ENCODE data around the gene PHACTR1.
A peak's percentile ranks its signal among the peaks of the same experiment; 100 is the strongest.

The PHACTR1 gene

DNA sequence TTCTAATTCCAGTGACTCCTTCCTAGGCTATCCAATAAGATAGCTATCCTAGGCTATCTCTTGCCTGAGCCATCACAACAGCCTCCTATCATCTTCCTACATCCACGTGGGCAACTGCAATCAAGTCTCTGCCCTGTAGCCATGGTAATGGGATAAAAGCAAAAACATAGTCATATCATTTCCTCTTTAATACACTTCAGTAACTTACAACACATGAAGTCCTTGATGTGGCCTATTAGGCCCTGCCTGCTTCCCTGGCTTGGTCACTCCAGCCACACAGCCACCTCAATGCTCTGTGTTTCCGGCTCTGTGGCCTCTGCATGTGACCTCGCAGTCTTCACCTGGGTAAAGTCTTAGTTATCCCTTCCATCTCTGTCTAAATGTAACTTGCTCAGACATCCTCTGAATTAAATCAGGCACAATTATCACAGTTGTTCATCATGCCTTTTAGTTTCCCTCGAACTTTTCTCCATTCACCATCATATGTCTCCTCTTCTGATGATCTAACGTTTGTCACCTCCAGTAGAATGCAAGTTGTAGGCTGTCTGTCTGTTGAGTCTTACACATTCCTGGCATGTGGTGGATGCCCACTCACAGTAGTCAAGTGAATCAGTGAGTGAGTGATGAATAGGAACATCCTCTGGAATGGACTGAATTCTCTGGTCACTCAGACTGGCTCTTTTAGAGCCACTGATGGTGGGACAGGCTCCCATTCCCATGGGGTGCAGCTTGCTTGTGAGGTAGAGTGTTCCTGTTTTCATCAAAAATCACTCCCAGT is 382.4 kb downstream of the PHACTR1 start:
- Histone ChIP-seq H3K36me3 (no peaks in the 10 kb centered on the region), H3K9ac (no peak overlapping the region), H3K4me3 (no peak overlapping the region), H3K27me3 (no peaks in the 10 kb centered on the region), H3K27ac (peak overlapping the region in 1 of 11 experiments; percentile 21; a peak in 2 of 22 replicates), H3K9me3 (replicated peaks in 1 of 11) (no peaks in the 10 kb centered on the region), H4K20me1 (no peaks in the 10 kb centered on the region), H3K4me2 (peak overlapping the region in 8 of 11 experiments; percentile 4 to 48 (median 32); a peak in 15 of 22 replicates), H3K4me1 (peaks cover 0 to 20% (median 14%) of the 10 kb centered on the region in 10 experiments; a peak in 12 of 20 replicates)
- no peak for TF ChIP-seq Cebpa-rat (IDR thresholded peaks at IDR 0.05)

DNA sequence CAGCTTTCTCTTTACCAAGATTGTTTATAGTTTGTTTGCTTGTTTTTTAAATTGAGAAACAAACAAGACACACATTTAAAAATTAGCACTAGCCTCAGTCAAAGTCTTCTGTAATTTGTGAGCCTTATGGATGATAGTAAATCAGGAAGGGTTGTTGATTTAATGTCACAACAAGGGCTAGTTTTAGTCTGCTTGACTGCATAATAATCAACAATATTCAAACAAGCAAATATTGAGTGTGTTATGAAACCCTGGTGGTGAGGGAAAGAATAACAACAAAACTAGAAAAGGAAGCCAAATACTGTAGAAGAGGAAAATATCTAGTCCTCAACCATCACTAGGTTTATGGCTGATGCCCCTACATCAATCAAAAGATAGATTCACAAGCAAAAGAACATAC is 383.2 kb downstream of the PHACTR1 start:
- Histone ChIP-seq H3K27ac (no peak overlapping the region), H4K20me1 (no peaks in the 10 kb centered on the region), H3K4me1 (peaks cover 0 to 20% (median 14%) of the 10 kb centered on the region in 10 experiments; a peak in 12 of 20 replicates), H3K4me2 (no peak overlapping the region), H3K36me3 (no peaks in the 10 kb centered on the region), H3K27me3 (no peaks in the 10 kb centered on the region), H3K9me3 (replicated peaks in 1 of 11) (no peaks in the 10 kb centered on the region), H3K4me3 (no peak overlapping the region), H3K9ac (no peak overlapping the region)
- TF ChIP-seq Cebpa-rat (IDR thresholded peaks at IDR 0.05): no peak

DNA sequence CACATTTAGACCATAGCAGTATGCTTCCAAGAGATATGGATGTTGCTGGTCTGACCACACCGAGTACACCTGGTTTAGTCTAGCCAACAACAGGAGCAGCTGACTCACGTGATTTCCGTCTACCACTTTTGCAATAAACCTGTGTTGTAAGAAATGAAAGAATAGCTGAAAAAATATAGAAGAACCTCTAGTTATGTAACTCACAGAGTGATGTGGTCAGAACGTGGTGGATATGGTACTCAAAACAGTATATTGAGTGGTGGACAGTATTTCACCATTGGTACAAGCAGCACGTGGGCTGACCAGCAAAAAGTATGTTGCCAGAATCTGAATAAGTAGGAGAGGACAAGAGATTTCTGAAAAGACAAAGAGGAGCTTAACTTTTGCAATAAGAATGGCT is 384.8 kb downstream of the PHACTR1 start:
- no peak for TF ChIP-seq Cebpa-rat (IDR thresholded peaks at IDR 0.05)

DNA sequence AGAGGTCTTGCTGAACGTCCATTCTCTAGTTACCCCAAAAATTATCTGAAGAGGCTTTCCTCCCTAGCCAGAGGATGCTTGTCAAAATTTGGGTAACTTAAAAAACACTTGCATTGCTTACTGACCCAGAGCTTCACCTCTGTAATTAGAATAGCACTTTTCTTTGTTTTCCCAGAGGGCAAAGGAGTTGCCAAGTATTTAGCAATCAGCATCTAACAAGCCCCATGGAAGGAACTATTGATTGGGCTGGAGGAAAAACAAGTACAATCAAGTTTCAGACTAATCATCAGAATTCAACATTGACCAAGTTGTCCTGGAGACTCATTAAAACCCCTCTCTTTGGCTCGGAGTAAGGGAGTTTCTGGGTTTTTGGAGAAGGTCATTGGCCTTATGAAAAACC is 385.4 kb downstream of the PHACTR1 start:
- no peaks in the 10 kb centered on the region for H3K9me3 ChIP-seq (replicated peaks in 1 of 11)
- H4K20me1 ChIP-seq: no peaks in the 10 kb centered on the region
- H3K4me1 ChIP-seq: peaks cover 0 to 20% (median 14%) of the 10 kb centered on the region in 10 experiments; a peak in 12 of 20 replicates
- no peak overlapping the region for H3K4me3 ChIP-seq
- no peak for TF ChIP-seq Cebpa-rat (IDR thresholded peaks at IDR 0.05)
- no peaks in the 10 kb centered on the region for H3K36me3 ChIP-seq
- no peaks in the 10 kb centered on the region for H3K27me3 ChIP-seq
- no peak overlapping the region for H3K27ac ChIP-seq
- H3K9ac ChIP-seq: no peak overlapping the region
- no peak overlapping the region for H3K4me2 ChIP-seq

More for the DNA sequence above, 384.8 kb downstream of the PHACTR1 start:
- Histone ChIP-seq H3K4me1 (peaks cover 0 to 20% (median 14%) of the 10 kb centered on the region in 10 experiments; a peak in 12 of 20 replicates), H3K4me2 (no peak overlapping the region), H3K27ac (no peak overlapping the region), H3K36me3 (no peaks in the 10 kb centered on the region), H3K9ac (no peak overlapping the region), H4K20me1 (no peaks in the 10 kb centered on the region), H3K27me3 (no peaks in the 10 kb centered on the region), H3K9me3 (replicated peaks in 1 of 11) (no peaks in the 10 kb centered on the region), H3K4me3 (no peak overlapping the region)

DNA sequence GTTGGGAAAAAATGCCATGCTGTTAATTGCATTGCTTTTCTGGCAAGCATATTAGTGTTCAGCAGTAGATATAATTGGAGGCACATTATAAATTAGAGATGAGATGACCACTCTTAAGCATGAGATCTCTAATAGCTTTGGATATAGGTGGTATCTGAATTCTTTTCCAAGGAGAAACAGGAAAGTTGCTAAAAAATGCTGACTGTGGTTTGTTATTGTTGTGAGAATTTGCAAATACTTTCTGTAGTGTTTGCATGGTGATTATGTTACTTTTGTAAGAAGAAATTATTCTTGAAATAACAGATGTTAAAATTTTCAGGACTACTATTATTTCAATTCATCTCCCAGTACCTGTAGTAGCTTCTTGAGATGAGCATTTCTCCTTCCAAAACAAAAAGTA is 386.6 kb downstream of the PHACTR1 start:
- no peaks in the 10 kb centered on the region for H3K36me3 ChIP-seq
- no peaks in the 10 kb centered on the region for H4K20me1 ChIP-seq
- H3K9ac ChIP-seq: no peak overlapping the region
- H3K27ac ChIP-seq: no peak overlapping the region
- no peak overlapping the region for H3K4me2 ChIP-seq
- peaks cover 0 to 13% (median 13%) of the 10 kb centered on the region in 10 experiments; a peak in 12 of 20 replicates for H3K4me1 ChIP-seq
- H3K4me3 ChIP-seq: no peak overlapping the region
- H3K27me3 ChIP-seq: no peaks in the 10 kb centered on the region
- H3K9me3 ChIP-seq (replicated peaks in 1 of 11): no peaks in the 10 kb centered on the region
- no peak for TF ChIP-seq Cebpa-rat (IDR thresholded peaks at IDR 0.05)

DNA sequence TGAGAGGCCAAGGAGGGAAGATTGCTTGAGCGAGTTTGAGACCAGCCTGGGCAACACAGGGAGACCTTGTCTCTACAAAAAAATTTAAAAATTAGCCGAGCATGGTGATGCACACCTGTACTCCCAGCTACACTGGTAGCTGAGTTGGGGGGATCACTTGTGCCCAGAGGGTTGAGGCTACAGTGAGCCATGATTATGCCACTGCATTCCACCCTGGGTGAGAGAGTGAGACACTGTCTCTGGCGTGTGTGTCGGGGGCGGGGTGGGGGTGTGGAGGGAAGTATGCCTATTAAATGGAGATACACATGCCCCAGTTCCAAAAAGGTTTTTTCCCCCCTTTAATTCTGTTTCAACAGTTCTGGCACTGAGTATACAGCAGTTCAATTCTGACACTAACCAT is 388.6 kb downstream of the PHACTR1 start:
- H3K4me1 ChIP-seq: no peaks in the 10 kb centered on the region
- no peaks in the 10 kb centered on the region for H3K36me3 ChIP-seq
- H4K20me1 ChIP-seq: no peaks in the 10 kb centered on the region
- peaks cover 2 to 9% (median 3%) of the 10 kb centered on the region in 11 experiments for H3K9me3 ChIP-seq (replicated peaks in 1 of 11)
- TF ChIP-seq Cebpa-rat (IDR thresholded peaks at IDR 0.05): no peak
- no peak overlapping the region for H3K4me3 ChIP-seq
- no peaks in the 10 kb centered on the region for H3K27me3 ChIP-seq
- no peak overlapping the region for H3K9ac ChIP-seq
- no peak overlapping the region for H3K27ac ChIP-seq
- H3K4me2 ChIP-seq: no peak overlapping the region

DNA sequence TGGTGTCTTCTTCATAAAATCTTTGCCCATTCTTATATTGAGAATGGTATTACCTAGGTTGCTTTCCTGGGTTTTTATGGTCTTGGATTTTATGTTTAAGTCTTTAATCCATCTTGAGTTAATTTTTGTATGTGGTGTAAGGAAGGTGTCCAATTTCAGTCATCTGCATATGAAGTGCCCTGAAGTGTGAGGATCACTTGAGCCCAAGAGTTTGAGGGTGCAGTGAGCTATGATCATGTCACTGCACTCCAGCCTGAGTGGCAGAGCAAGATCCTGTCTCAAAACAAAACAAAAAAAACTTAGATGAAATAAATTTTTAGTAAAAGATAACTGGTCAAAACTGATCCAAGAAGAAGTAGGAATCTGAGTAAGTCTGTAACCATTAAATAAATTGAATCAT is 396.4 kb downstream of the PHACTR1 start:
- TF ChIP-seq Cebpa-rat (IDR thresholded peaks at IDR 0.05): no peak
- Histone ChIP-seq H3K27ac (no peak overlapping the region), H4K20me1 (no peaks in the 10 kb centered on the region), H3K4me2 (no peak overlapping the region), H3K27me3 (no peaks in the 10 kb centered on the region), H3K4me1 (peaks cover 0 to 9% (median 6%) of the 10 kb centered on the region in 10 experiments; a peak in 9 of 20 replicates), H3K9me3 (replicated peaks in 1 of 11) (peaks cover 11 to 28% (median 21%) of the 10 kb centered on the region in 11 experiments), H3K36me3 (no peaks in the 10 kb centered on the region; a peak in 1 of 22 replicates), H3K4me3 (no peak overlapping the region), H3K9ac (no peak overlapping the region)

DNA sequence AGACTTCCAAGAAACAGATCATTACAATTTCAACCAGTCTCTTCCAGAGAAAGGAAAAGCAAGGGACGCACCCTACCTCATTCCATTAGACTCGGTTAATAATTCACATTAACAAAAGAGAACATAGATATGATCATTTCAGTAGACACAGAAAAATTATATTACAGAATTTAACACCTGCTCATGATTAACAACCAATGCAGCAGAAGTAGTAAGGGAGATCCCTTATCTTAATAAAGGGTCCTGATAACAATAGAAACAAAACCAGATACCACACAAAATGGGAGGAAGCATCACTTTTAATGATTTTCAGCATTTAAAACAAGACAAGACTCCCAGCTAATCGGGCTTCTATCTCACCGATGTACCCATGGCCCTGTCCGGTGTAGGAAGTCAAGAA is 396.8 kb downstream of the PHACTR1 start:
- Histone ChIP-seq H3K27me3 (no peaks in the 10 kb centered on the region), H3K4me2 (peak overlapping the region in 1 of 11 experiments; percentile 43; a peak in 1 of 22 replicates), H3K9me3 (replicated peaks in 1 of 11) (peaks cover 11 to 28% (median 21%) of the 10 kb centered on the region in 11 experiments), H4K20me1 (no peaks in the 10 kb centered on the region), H3K4me3 (no peak overlapping the region), H3K27ac (no peak overlapping the region), H3K4me1 (peaks cover 0 to 9% (median 6%) of the 10 kb centered on the region in 10 experiments; a peak in 9 of 20 replicates), H3K9ac (no peak overlapping the region), H3K36me3 (no peaks in the 10 kb centered on the region; a peak in 1 of 22 replicates)
- TF ChIP-seq Cebpa-rat (IDR thresholded peaks at IDR 0.05): no peak

DNA sequence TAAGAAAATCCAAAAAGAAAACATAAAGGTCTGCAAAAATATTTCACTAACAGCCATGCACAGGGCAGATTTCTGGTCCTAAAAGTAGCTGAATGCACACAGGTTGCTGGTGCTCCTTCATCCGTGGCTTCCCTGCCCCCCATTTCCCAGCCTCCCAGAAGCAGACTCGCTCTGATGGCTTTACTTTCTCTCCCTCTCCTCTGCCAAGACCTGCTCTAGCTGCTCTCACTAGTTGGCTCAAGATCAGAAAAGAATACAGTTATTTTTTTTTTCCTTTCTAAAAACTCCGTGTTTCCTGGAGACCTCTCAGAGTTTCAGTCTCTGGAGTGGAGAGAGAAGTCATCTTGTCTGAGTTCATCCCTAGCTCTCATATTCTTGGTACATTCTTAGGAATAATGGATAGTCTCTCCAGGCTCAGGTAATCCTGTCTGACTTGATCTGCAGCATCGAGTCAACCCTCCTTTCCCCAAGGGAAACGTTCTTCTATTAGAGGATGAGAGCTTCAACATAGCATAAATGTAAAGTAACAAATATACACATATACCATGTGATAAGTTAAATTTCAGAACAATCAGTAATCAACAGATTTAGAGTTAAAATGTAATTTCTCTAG is 397.5 kb downstream of the PHACTR1 start:
- peaks cover 11 to 28% (median 21%) of the 10 kb centered on the region in 11 experiments for H3K9me3 ChIP-seq (replicated peaks in 1 of 11)
- peak overlapping the region in 6 of 11 experiments; percentile 13 to 43 (median 21); a peak in 8 of 22 replicates for H3K4me2 ChIP-seq
- TF ChIP-seq Cebpa-rat (IDR thresholded peaks at IDR 0.05): no peak
- no peak overlapping the region for H3K27ac ChIP-seq
- no peaks in the 10 kb centered on the region for H4K20me1 ChIP-seq
- no peaks in the 10 kb centered on the region; a peak in 1 of 22 replicates for H3K36me3 ChIP-seq
- no peaks in the 10 kb centered on the region for H3K27me3 ChIP-seq
- H3K4me3 ChIP-seq: no peak overlapping the region
- no peak overlapping the region for H3K9ac ChIP-seq
- peaks cover 0 to 9% (median 6%) of the 10 kb centered on the region in 10 experiments; a peak in 9 of 20 replicates for H3K4me1 ChIP-seq
